ENCODE results near the gene GDF10. TPM values are rescaled to one million over a fixed set of nuclear protein-coding genes. Genes with fewer than 3 reads are reported as not detected.

The GDF10 gene
- total RNA-seq, 1 experiment from 2014 or later = 0.24 TPM

GRCh38 chr10:47321521-47322195, 21.7 kb downstream of the GDF10 start (continued):
- no peak for TF ChIP-seq ZNF532 (CRISPR knock-in tag; IDR thresholded peaks at IDR 0.05; ENCODE audit: borderline replicate concordance)
- no peak for TF ChIP-seq ZNF121 (CRISPR knock-in tag; IDR thresholded peaks at IDR 0.05)

DNA sequence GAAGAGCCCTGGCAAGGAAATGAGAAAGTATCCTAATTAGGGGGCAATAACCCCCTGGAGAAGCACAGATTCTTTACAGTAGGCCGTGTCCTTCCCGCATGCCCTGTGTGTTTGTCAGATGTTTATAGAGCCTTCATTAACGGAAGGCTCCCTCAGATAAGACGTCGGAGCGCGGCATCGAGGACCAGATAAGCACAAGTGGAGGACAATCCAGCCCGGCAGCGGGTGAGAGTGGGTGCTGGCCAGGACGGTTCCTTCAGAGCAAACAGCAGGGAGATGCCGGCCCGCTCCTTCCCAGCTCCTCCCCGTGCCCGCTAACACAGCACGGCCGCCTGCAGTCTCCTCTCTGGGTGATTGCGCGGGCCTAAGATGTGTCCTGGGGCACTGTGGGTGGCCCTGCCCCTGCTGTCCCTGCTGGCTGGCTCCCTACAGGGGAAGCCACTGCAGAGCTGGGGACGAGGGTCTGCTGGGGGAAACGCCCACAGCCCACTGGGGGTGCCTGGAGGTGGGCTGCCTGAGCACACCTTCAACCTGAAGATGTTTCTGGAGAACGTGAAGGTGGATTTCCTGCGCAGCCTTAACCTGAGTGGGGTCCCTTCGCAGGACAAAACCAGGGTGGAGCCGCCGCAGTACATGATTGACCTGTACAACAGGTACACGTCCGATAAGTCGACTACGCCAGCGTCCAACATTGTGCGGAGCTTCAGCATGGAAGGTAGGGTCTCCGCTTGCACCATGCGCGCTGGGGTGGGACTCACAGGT, 22.5 kb downstream of the GDF10 start, which contains the start of gene GDF2:
GDF2 (plus strand) TSS at position 155 of the 762 bp plus-strand sequence; CDS start at position 370, 215 bp downstream.
- CTCF ChIA-PET = interaction anchor here (0.7 to 3.6 kb wide), 6 partner anchors 10 to 298 kb away, joined by 3 to 13 read pairs (median 4); no protein-coding TSS in a partner anchor
- no peaks in the 10 kb centered on the region for H3K36me3 Mint-ChIP-seq
- DNase-seq (ENCODE audit: low spot score) (no peak), ATAC-seq (no peak)
- peaks cover 5% of the 10 kb centered on the region for H3K9me3 Mint-ChIP-seq
- POLR2A ChIA-PET = no interaction called here
- H3K4me3 Mint-ChIP-seq = no peak within 1 kb of the TSS
- no peak within 1 kb of the TSS for H3K27ac Mint-ChIP-seq
- no peaks in the 10 kb centered on the region for H3K4me1 Mint-ChIP-seq
- no peak for TF ChIP-seq ZNF219 (CRISPR knock-in tag; IDR thresholded peaks at IDR 0.05; ENCODE audit: borderline replicate concordance)
- no peak for TF ChIP-seq E2F5 (CRISPR knock-in tag; IDR thresholded peaks at IDR 0.05)
- TF ChIP-seq NFATC4 (CRISPR knock-in tag; IDR thresholded peaks at IDR 0.05) = no peak
- TF ChIP-seq RORB (CRISPR knock-in tag; IDR thresholded peaks at IDR 0.05) = no peak
- no peak for TF ChIP-seq TEAD1 (CRISPR knock-in tag; IDR thresholded peaks at IDR 0.05)
- TF ChIP-seq ELF4 (CRISPR knock-in tag; IDR thresholded peaks at IDR 0.05; ENCODE audit: low read depth) = no peak
- TF ChIP-seq, protein P1, sequence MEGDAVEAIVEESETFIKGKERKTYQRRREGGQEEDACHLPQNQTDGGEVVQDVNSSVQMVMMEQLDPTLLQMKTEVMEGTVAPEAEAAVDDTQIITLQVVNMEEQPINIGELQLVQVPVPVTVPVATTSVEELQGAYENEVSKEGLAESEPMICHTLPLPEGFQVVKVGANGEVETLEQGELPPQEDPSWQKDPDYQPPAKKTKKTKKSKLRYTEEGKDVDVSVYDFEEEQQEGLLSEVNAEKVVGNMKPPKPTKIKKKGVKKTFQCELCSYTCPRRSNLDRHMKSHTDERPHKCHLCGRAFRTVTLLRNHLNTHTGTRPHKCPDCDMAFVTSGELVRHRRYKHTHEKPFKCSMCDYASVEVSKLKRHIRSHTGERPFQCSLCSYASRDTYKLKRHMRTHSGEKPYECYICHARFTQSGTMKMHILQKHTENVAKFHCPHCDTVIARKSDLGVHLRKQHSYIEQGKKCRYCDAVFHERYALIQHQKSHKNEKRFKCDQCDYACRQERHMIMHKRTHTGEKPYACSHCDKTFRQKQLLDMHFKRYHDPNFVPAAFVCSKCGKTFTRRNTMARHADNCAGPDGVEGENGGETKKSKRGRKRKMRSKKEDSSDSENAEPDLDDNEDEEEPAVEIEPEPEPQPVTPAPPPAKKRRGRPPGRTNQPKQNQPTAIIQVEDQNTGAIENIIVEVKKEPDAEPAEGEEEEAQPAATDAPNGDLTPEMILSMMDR (IDR thresholded peaks at IDR 0.05) = no peak
- H3K27me3 Mint-ChIP-seq (ENCODE audit: low read depth) = no peaks in the 10 kb centered on the region

GRCh38 chr10:47323087-47323486, 23.1 kb downstream of the GDF10 start:
- H3K27ac Mint-ChIP-seq = no peak overlapping the region
- no peaks in the 10 kb centered on the region for H3K27me3 Mint-ChIP-seq (ENCODE audit: low read depth)
- no peaks in the 10 kb centered on the region for H3K36me3 Mint-ChIP-seq
- ChIA-PET POLR2A (no interaction called here), CTCF (interaction anchor here (0.7 to 3.6 kb wide), 4 partner anchors 11 to 298 kb away, joined by 3 to 13 read pairs (median 4); no protein-coding TSS in a partner anchor)
- DNase-seq (ENCODE audit: low spot score) = no peak
- H3K9me3 Mint-ChIP-seq = peaks cover 11% of the 10 kb centered on the region
- H3K4me1 Mint-ChIP-seq = no peaks in the 10 kb centered on the region
- no peak for ATAC-seq
- no peak overlapping the region for H3K4me3 Mint-ChIP-seq
- TF ChIP-seq, protein P2, sequence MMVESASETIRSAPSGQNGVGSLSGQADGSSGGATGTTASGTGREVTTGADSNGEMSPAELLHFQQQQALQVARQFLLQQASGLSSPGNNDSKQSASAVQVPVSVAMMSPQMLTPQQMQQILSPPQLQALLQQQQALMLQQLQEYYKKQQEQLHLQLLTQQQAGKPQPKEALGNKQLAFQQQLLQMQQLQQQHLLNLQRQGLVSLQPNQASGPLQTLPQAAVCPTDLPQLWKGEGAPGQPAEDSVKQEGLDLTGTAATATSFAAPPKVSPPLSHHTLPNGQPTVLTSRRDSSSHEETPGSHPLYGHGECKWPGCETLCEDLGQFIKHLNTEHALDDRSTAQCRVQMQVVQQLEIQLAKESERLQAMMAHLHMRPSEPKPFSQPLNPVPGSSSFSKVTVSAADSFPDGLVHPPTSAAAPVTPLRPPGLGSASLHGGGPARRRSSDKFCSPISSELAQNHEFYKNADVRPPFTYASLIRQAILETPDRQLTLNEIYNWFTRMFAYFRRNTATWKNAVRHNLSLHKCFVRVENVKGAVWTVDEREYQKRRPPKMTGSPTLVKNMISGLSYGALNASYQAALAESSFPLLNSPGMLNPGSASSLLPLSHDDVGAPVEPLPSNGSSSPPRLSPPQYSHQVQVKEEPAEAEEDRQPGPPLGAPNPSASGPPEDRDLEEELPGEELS (CRISPR knock-in tag; IDR thresholded peaks at IDR 0.05) = no peak
- TF ChIP-seq ZNF317 (CRISPR knock-in tag; IDR thresholded peaks at IDR 0.05; ENCODE audit: borderline replicate concordance, low read depth) = no peak
- TF ChIP-seq ESRRA (CRISPR knock-in tag; IDR thresholded peaks at IDR 0.05; ENCODE audit: borderline replicate concordance) = no peak
- TF ChIP-seq KAT7 (CRISPR knock-in tag; IDR thresholded peaks at IDR 0.05; ENCODE audit: borderline replicate concordance) = no peak
- TF ChIP-seq CREM (CRISPR knock-in tag; IDR thresholded peaks at IDR 0.05) = no peak
- no peak for TF ChIP-seq ZNF512 (CRISPR knock-in tag; IDR thresholded peaks at IDR 0.05; ENCODE audit: borderline replicate concordance)
- no peak for TF ChIP-seq TP53 (CRISPR knock-in tag; IDR thresholded peaks at IDR 0.05)
- no peak for TF ChIP-seq STAT6 (CRISPR knock-in tag; conservative IDR thresholded peaks at IDR 0.05; ENCODE audit: low read depth)
- TF ChIP-seq TEAD4 (CRISPR knock-in tag; IDR thresholded peaks at IDR 0.05) = no peak

All from WTC11 (cell line).